HCT116 (cell line): ENCODE data around the gene NR1H4. TPM values are rescaled to one million over a fixed set of nuclear protein-coding genes. Genes with fewer than 3 reads are reported as not detected.

ENCODE experiments used
- ATAC-seq: fragments of 200-7000 bp; cut with Tn5 transposase; 2 replicates; pipeline ENCODE4 v1.9.1; 2020; ENCODE audit warnings: mild to moderate bottlenecking, moderate library complexity
- BruUV-seq: library from RNA; stranded (reverse); fragments of 400-500 nt; replicated peaks from 2 replicates; lab custom pipeline; 2021; lab: Mats Ljungman, UMichigan
- CTCF ChIA-PET: fragments of 300-600 bp; sonication (Branson Sonifier 250); formaldehyde crosslinking; loops from one replicate; lab custom pipeline; 2021; ENCODE audit warnings: antibody characterized with exemption; lab: Charles Lee
- POLR2A ChIA-PET: fragments of 300-600, 350-600 bp; sonication (Branson Sonifier 250); formaldehyde crosslinking; loops from one replicate; lab custom pipeline; 2021; ENCODE audit warnings: antibody characterized with exemption; lab: Charles Lee
- RAD21 ChIA-PET, 2 experiments: fragments of 300-600 bp; sonication (Branson Sonifier 250); formaldehyde crosslinking; loops; one replicate each; lab custom pipeline; 2023; ENCODE audit warnings: low total read pairs in 2 of 2; ENCODE audit not compliant: uncharacterized antibody in 2 of 2, unreplicated experiment in 2 of 2, low non-redundant PET in 1 of 2; lab: Charles Lee
- DNase-seq: peaks from one replicate; pipeline ENCODE4 v3.0.0-alpha.2; 2010; ENCODE audit warnings: low read depth, low spot score
- H2AFZ ChIP-seq: fragments of 200-600 bp; shearing (Covaris generic), sonication (generic); 2 replicates; pipeline ENCODE4 v1.6.1; 2017; ENCODE audit warnings: low read depth, mixed run types, mixed read lengths, antibody characterized with exemption, low read length; ENCODE audit not compliant: poor library complexity, severe bottlenecking
- H3K27ac ChIP-seq: 2 replicates; pipeline ENCODE4 v1.5.1; 2012; ENCODE audit warnings: low read depth, low read length
- H3K27me3 ChIP-seq: fragments of 200-600 bp; sonication (generic); 2 replicates; pipeline ENCODE4 v1.6.1; 2016; ENCODE audit warnings: mixed run types, low read length, mixed read lengths; ENCODE audit not compliant: insufficient read depth
- H3K36me3 ChIP-seq, 2 experiments: fragments of 200-500 bp in 1 of 2; fragments of 200-600 bp in 1 of 2; sonication (Bioruptor generic) in 1 of 2; sonication (generic) in 1 of 2; 2 replicates each; pipeline versions ENCODE4 v1.5.1 to v1.6.1; 2014 to 2016; ENCODE audit warnings: low read length in 2 of 2, inconsistent platforms in 1 of 2, mixed read lengths in 1 of 2, mixed run types in 1 of 2; ENCODE audit not compliant: insufficient read depth in 2 of 2, control insufficient read depth in 1 of 2
- H3K4me1 ChIP-seq, 2 experiments: fragments of 200-600 bp in 1 of 2; sonication (generic) in 1 of 2; 2 replicates each; pipeline versions ENCODE4 v1.5.1 to v1.6.1; 2012 to 2017; ENCODE audit warnings: low read length in 2 of 2, inconsistent platforms in 1 of 2, mild to moderate bottlenecking in 1 of 2, mixed read lengths in 1 of 2, mixed run types in 1 of 2, moderate library complexity in 1 of 2; ENCODE audit not compliant: insufficient read depth in 2 of 2, control insufficient read depth in 1 of 2
- H3K4me2 ChIP-seq: fragments of 200-600 bp; sonication (generic); 2 replicates; pipeline ENCODE4 v1.6.1; 2017; ENCODE audit warnings: mixed run types, low read length, mixed read lengths
- H3K4me3 ChIP-seq, 2 experiments: fragments of 200-600 bp in 1 of 2; sonication (generic) in 1 of 2; replicated peaks in 1 of 2; 2 replicates each; pipeline ENCODE4 v1.5.1; 2011 to 2016; ENCODE audit warnings: low read length in 2 of 2, control low read depth in 1 of 2, low read depth in 1 of 2, mild to moderate bottlenecking in 1 of 2, mixed read lengths in 1 of 2, mixed run types in 1 of 2
- H3K79me2 ChIP-seq: fragments of 200-600 bp; sonication (generic); 2 replicates; pipeline ENCODE4 v1.6.1; 2017; ENCODE audit warnings: mild to moderate bottlenecking, mixed run types, low read length, moderate library complexity, mixed read lengths; ENCODE audit not compliant: insufficient read depth
- H3K9ac ChIP-seq: fragments of 200-600 bp; sonication (generic); 2 replicates; pipeline ENCODE4 v1.6.1; 2016; ENCODE audit warnings: low read length, mixed read lengths
- H3K9me2 ChIP-seq: fragments of 200-600 bp; sonication (generic), shearing (Covaris generic); 2 replicates; pipeline ENCODE4 v1.6.1; 2017; ENCODE audit warnings: mixed run types, mild to moderate bottlenecking, moderate library complexity; ENCODE audit not compliant: insufficient read depth
- H3K9me3 ChIP-seq, 2 experiments: fragments of 200-500 bp in 1 of 2; fragments of 200-600 bp in 1 of 2; sonication (Bioruptor generic) in 1 of 2; sonication (generic) in 1 of 2; 2 replicates each; pipeline ENCODE4 v1.6.1; 2014 to 2017; ENCODE audit warnings: low read length in 2 of 2, mixed read lengths in 2 of 2, inconsistent platforms in 1 of 2, low read depth in 1 of 2, mild to moderate bottlenecking in 1 of 2, mixed run types in 1 of 2, moderate library complexity in 1 of 2; ENCODE audit not compliant: control insufficient read depth in 1 of 2, insufficient read depth in 1 of 2
- H4K20me1 ChIP-seq: fragments of 200-600 bp; sonication (generic), shearing (Covaris generic); 2 replicates; pipeline ENCODE4 v1.6.1; 2017; ENCODE audit warnings: mixed run types, mild to moderate bottlenecking, moderate library complexity; ENCODE audit not compliant: insufficient read depth
- CBX3 ChIP-seq: IDR thresholded peaks from 2 replicates; pipeline ENCODE4 v1.6.1; 2012; ENCODE audit warnings: low read depth
- EGR1 ChIP-seq: IDR thresholded peaks from 2 replicates; pipeline ENCODE4 v1.6.1; 2012; ENCODE audit warnings: low read depth
- EZH2 ChIP-seq: fragments of 200-600 bp; sonication (generic); IDR thresholded peaks from 2 replicates; pipeline ENCODE4 v1.6.1; 2017; ENCODE audit warnings: antibody characterized with exemption, mixed run types
- FOSL1 ChIP-seq: IDR thresholded peaks from 2 replicates; pipeline ENCODE4 v1.6.1; 2012; ENCODE audit warnings: low read depth
- POLR2A ChIP-seq: IDR thresholded peaks from 2 replicates; pipeline ENCODE4 v1.7.0; 2011; ENCODE audit warnings: borderline replicate concordance; ENCODE audit not compliant: insufficient read depth, insufficient read length; ENCODE audit errors: extremely low read depth
- POLR2AphosphoS5 ChIP-seq: IDR thresholded peaks from 2 replicates; pipeline ENCODE4 v1.6.1; 2011; ENCODE audit warnings: mild to moderate bottlenecking, low read depth, low read length, moderate library complexity
- RAD21 ChIP-seq: IDR thresholded peaks from 2 replicates; pipeline ENCODE4 v1.6.1; 2012; ENCODE audit warnings: low read depth, mild to moderate bottlenecking
- REST ChIP-seq: IDR thresholded peaks from 2 replicates; pipeline ENCODE4 v1.6.1; 2012; ENCODE audit warnings: low read depth
- TCF7L2 ChIP-seq: IDR thresholded peaks from 2 replicates; pipeline ENCODE4 v1.7.0; 2011; ENCODE audit warnings: borderline replicate concordance, inconsistent platforms; ENCODE audit not compliant: insufficient read depth, insufficient read length; ENCODE audit errors: extremely low read depth
- YY1 ChIP-seq: IDR thresholded peaks from 2 replicates; pipeline ENCODE4 v1.6.1; 2011; ENCODE audit warnings: low read length, low read depth, moderate library complexity, mild to moderate bottlenecking; ENCODE audit not compliant: insufficient replicate concordance; ENCODE audit errors: extremely low read depth
- ZBTB33 ChIP-seq: IDR thresholded peaks from 2 replicates; pipeline ENCODE4 v1.6.1; 2011; ENCODE audit warnings: mild to moderate bottlenecking, low read length, moderate library complexity; ENCODE audit not compliant: insufficient replicate concordance; ENCODE audit errors: extremely low read depth
- intact Hi-C: fragments of 100-400 bp; cut with micrococcal nuclease; formaldehyde crosslinking; loops from 2 replicates; pipeline ENCODE4 v1.10.0; 2022
- total RNA-seq: library from RNA; stranded (reverse); gene quantifications from one replicate; pipeline ENCODE4 v1.2.1, GENCODE V29; 2021; ENCODE audit not compliant: unreplicated experiment

The NR1H4 gene
- total RNA-seq, 1 experiment from 2014 or later, result not detected

- Histone ChIP-seq H3K79me2 (no peaks in the 10 kb centered on the region), H3K4me1 (no peaks in the 10 kb centered on the region), H3K9ac (no peak overlapping the region), H4K20me1 (no peaks in the 10 kb centered on the region), H3K4me2 (no peak overlapping the region), H3K4me3 (no peak overlapping the region), H3K9me3 (no peaks in the 10 kb centered on the region), H3K27me3 (0 out of 2 replicates have a peak, but pooled peaks cover 4% of the 10 kb centered on the region), H3K9me2 (no peaks in the 10 kb centered on the region), H2AFZ (no peak overlapping the region), H3K36me3 (no peaks in the 10 kb centered on the region), H3K27ac (no peak overlapping the region)
- ChIA-PET CTCF (no interaction called here), POLR2A (no interaction called here), RAD21 (no interaction called here)
- intact Hi-C loops, result no loop called here
- TF ChIP-seq FOSL1, result no peak
- TF ChIP-seq ZBTB33, result no peak
- TF ChIP-seq POLR2AphosphoS5, result no peak
- TF ChIP-seq RAD21, result no peak
- DNase-seq (no peak), ATAC-seq (no peak)
- no TSS peak for BruUV-seq
Observed at GRCh38 chr12:100493396-100494012, 19.8 kb downstream of the NR1H4 start.

- POLR2A ChIA-PET, result no interaction called here
- Histone ChIP-seq H3K4me2 (no peak overlapping the region), H3K4me3 (no peak overlapping the region), H3K9ac (no peak overlapping the region), H3K9me2 (no peaks in the 10 kb centered on the region), H3K36me3 (no peaks in the 10 kb centered on the region), H3K27me3 (0 out of 2 replicates have a peak, but pooled peaks cover 4% of the 10 kb centered on the region), H3K9me3 (no peaks in the 10 kb centered on the region), H2AFZ (no peak overlapping the region), H4K20me1 (no peaks in the 10 kb centered on the region), H3K4me1 (no peaks in the 10 kb centered on the region), H3K27ac (no peak overlapping the region), H3K79me2 (no peaks in the 10 kb centered on the region)
- no TSS peak for BruUV-seq
- ATAC-seq, result no peak
- no peak for TF ChIP-seq YY1
- no peak for TF ChIP-seq EZH2
- no peak for TF ChIP-seq POLR2A
- no peak for TF ChIP-seq CBX3
- TF ChIP-seq TCF7L2, result no peak
- TF ChIP-seq REST, result no peak
- TF ChIP-seq EGR1, result no peak
- RAD21 ChIA-PET, result no interaction called here
- no peak for DNase-seq
- intact Hi-C loops, result no loop called here
- CTCF ChIA-PET, result no interaction called here
Observed at GRCh38 chr12:100494026-100494425, 20.4 kb downstream of the NR1H4 start.
